Hematopoietic multipotent progenitor cell (in vitro differentiated cells): ENCODE data around the gene SBDS. TPM values are rescaled to one million over a fixed set of nuclear protein-coding genes. Genes with fewer than 3 reads are reported as not detected.
"Not testable (repeated sequence)": the region's sequence is repeated elsewhere in the genome, so short reads cannot be mapped to it uniquely, and the experiment has no call there.

Source experiments
- DNase-seq, 3 donors: peaks; one replicate each; pipeline ENCODE4 v3.0.0-alpha.2; 2011 to 2015; ENCODE audit warnings: low read depth in 2 of 3, low spot score in 2 of 3
- total RNA-seq: library from RNA; depleted of rRNA; stranded (reverse); fragments of >200 nt; gene quantifications from one replicate; pipeline ENCODE4 v1.2.3, GENCODE V29; 2012

SBDS gene
- total RNA-seq, 1 donor, result 23.4 TPM

DNA sequence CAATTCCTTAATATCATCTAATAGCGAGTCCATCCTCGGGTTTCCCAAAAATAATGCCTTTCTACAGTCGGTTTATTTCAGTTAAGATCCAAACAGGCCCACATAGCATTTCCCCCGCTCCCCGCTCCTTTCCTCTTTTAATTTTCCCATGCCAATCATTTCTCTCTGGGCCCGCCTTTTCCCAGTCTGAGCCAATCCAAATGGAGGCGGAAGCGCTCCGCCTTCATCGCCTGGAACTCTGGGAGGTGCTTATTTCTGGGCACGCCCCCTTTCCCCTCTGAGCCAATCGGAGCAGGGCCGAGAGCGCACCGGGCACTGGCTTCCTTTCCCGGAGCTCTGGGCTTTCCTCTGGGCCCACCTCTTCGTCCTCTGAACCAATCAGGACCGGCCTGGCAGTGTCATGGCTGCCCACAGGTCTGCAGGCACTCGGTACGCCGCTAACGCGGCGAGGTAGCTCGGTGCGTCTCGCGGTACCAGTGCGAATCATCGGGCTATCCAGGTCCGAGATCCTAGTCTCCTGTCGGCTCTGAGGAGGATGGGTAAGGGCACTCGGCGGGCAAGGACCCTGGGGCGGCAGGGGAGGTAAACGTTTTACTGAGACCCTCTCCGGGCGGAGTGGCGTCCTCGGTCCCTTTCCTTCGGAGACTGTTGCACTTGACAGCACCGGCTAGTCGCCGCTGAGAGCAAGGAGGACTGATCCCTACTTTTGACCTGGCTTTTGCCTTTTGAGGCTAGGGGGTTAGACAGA lies 1.2 kb upstream of the SBDS start, which contains the start of gene TYW1:
Gene TYW1 (plus strand): TSS at position 390 of the 748 bp plus-strand sequence. CDS start 146 bp downstream, at position 536.
- DNase-seq, result peak; percentile 88 to 99 (median 98)

DNA sequence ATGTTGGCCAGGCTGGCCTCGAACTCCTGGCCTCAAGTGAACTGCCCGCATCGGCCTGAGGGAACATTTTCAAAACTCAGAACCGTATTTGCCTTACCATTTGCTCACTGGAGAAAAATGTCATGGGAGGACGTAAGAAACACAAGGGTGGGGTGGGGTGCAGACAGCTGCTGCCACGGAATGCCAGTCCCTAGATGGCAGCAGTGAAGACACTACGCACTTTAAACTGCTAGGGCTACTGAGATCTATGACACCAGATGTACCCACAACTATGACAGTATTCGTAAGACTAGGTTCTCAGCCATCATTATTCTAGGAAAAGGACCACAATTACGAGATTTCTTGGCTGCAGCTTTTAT lies 716 bp downstream of the SBDS start:
- peak; percentile 18 to 78 (median 57) for DNase-seq

DNA sequence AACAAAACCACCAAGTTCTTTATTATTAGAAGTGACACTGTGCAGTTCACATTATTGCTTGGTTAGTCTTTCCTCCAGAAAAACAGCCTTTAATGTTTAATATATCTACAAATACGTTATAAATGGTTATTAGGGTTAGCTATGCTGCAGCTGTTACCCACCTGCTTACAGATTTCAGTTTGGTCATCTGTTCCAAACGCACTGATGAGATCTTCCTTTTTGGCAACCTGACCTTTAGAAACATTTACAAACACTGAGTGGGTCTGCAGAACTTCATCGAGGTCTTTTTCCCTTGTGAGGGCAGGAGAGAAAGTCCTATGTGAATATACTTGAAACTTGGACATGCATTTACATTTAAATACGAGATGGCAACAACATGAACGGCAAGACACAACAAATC lies 1.3 kb downstream of the SBDS start:
- DNase-seq, result not testable (repeated sequence)

DNA sequence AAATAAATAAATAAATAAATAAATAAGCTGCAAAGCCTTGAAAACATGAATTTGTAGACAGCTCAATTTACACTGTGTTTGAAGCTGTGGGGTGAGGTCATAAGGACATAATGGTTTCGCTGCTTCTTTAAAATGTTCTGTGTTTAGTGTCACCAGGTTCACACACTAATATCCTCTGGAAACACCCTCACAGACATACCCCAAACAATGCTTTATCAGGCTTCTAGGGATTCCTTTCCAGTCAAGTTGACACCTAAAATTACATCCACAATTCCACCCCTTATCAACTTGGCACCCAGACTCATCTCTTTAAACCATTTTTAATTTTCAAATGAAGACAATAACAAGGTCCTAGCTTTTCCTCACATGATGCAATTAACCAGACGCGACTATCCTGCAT lies 5.8 kb downstream of the SBDS start:
- not testable (repeated sequence) for DNase-seq

DNA sequence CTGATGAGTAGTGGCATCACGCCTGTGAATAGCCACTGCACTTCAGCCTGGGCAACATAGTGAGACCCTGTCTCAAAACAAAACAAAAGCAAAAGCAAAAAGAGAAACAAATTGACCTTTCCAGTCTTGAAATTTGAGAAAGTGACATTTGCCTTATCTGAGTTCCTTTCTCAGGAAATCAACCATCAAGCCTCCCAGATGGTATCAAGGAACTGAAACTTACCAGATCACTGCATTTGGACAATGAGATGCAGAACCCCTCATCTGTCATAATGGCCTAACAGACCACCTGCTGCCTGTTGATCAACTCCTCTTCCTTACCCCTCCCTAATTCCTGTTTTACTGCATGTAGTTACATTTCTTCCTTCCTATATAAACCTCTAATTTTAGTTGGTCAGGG lies 15.1 kb downstream of the SBDS start:
- DNase-seq, result not testable (repeated sequence)

DNA sequence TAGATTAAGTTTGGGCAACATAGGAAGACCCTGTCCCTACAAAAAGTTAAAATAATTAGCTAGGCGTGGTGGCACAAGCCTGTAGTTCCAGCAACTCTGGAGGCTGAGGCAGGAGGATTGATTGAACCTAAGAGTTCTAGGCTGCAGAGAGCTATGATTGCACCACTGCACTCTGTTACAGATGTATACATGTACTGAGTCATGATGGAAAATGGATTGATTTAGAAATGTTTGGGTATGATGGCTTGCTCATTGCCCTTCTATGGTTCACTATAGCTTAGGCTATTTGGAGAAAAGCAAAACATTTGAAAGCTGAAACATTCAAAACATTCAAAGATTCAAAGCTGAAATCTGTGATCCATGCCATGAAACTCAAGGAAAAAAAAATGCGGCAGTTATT lies 16.4 kb downstream of the SBDS start:
- DNase-seq, result not testable (repeated sequence)

DNA sequence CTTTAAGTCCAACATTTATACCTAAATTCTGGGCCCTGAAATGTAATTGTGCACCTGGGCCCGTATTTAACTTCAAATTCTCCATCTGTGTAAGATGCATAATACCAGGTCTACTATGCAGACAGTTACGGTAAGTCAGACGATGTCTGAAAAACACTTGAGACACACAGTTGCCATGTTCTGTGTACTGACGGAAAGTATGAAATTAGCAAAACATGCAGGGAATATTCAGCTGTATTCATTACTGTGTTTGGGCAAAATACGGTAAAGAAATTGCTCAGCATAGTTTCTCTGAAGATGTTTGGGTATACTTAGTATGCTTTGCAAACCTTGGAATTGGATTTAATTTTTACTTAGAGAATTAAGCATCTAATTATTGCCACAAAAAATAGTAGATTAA lies 17.1 kb downstream of the SBDS start:
- not testable (repeated sequence) for DNase-seq

DNA sequence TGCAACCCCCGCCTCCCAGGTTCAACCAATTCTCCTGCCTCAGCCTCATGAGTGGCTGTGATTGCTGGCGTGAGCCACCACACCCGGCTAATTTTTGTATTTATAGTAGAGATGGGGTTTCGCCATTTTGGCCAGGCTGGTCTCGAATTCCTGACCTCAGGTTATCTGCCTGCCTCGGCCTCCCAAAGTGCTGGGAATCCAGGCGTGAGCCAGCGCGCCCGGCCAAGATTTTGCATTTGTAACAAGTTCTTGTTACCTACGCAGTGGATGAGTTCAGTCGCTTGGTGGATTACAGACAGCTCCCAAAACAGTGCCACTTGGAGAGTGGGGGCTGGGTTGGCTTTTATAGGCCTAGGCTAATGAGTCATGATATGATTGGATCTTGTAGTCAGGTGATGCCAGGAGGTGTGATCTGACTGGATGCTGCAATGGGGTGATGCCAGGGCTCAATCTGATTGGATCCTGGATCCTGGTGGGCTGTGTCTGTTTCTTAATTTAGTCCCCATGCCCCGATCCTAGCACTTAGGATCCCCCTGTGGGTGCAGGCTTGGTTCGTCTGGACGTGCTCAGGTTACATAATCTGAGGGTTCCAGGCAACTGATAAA lies 20.3 kb downstream of the SBDS start:
- peak in 1 of 3 donors; percentile 9 for DNase-seq

DNA sequence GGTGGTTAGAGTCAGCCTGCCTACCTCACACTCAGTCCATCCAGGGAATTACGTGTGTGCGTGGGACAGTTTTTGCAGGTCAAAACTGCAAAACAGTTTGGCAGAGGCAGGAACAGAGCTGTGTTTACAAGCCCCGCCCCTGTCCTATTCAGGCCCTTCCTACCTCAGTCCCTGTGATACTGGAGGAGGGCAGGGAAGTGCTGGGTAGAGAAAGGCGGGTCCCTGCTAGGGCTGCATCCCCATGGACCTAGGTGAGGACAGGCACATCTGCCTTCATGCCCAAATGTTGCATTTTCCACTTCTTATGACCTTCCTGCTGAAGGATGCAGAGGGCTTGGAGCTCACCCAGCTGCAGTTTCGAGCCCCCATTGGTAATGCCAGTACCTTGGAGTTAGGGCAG lies 25.1 kb downstream of the SBDS start:
- DNase-seq, result no peak

DNA sequence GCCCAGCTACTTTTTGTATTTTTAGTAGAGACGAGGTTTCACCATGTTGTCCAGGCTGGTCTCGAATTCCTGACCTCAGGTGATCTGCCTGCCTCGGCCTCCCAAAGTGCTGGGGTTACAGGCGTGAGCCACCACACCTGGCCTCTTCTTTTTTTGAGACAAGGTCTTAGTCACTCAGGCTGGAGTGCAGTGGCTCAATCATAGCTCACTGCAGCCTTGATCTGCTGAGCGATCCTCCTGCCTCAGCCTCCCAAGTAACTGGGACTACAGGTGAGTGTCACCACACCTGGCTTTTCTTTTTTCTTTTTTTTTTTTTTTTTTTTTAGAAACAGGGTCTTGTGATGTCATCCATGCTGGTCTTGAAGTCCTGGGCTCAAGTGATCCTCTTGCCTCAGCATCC lies 26.4 kb downstream of the SBDS start:
- not testable (repeated sequence) for DNase-seq

DNA sequence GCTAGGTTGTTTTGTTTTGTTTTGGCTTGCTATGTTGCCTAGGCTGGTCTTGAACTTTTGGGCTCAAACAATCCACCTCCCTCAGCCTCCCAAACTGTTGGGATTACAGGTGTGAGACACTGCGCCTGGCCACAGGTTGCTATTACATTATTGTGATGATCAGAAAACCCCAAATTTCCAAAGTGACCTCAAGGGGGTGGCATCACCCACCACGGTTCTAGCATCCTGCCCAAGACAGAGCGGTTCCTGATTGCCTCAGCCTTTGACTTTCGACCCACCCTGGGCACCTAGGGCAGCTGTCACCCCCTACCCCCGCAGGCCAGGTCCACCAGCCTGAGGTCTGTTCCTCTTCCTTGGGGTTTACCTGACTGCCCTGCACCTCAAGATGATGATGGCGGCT lies 28.4 kb downstream of the SBDS start:
- DNase-seq, result no peak

DNA sequence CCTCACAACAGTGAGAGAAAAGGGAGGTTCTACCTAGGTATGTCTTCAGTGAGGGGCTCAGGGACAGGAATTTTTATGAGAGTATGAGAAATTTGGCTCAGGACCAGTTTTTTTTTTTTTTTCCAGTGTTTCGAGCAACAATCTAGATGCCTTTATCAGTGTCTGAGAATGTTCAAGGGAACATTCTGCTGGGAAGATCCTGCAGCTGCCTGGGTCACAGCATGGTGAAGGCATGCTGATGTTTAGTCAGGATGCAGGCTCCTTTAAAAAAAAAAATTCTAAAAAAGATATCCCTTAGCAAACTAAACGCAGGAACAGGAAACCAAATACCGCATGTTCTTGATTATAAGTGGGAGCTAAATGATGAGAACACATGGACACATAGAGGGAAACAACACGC lies 31.0 kb downstream of the SBDS start:
- no peak for DNase-seq

DNA sequence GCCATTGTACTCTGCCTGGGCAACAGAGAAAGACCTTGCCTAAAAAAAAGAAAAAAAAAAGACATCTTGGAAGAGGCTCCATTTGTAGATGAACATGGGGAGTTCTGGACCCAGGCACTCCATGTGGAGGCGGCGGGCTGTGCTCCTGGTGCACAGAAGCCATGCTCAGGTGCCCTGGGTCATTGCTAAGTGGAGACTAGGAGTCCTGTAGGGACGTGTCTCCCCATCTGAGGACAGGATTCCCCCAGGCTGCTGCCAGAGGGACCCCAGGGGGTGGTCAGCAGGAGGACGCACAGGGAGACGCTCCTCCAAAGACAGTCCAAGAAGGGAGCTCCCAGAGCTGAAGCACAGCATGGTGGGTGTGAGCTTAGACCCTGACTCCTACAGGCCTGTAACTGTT lies 34.3 kb downstream of the SBDS start:
- DNase-seq, result no peak

DNA sequence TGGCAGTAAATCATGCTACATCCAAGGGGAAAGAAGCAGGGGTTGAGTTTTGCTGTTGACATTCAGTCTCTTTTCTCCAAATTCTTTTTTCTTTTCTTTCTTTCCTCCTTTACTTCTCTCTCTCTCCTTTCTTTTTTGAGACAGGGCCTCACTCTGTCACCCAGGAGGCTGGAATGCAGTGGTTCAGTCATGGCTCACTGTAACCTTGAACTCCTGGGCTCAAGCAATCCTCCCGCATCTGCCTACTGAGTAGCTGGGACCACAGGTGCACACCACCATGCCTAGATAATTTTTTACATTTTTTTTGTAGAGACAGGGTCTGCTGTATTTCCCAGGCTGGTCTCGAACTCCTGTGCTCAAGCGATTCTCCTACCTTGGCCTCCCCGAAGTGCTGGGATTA lies 35.2 kb downstream of the SBDS start:
- no peak for DNase-seq

DNA sequence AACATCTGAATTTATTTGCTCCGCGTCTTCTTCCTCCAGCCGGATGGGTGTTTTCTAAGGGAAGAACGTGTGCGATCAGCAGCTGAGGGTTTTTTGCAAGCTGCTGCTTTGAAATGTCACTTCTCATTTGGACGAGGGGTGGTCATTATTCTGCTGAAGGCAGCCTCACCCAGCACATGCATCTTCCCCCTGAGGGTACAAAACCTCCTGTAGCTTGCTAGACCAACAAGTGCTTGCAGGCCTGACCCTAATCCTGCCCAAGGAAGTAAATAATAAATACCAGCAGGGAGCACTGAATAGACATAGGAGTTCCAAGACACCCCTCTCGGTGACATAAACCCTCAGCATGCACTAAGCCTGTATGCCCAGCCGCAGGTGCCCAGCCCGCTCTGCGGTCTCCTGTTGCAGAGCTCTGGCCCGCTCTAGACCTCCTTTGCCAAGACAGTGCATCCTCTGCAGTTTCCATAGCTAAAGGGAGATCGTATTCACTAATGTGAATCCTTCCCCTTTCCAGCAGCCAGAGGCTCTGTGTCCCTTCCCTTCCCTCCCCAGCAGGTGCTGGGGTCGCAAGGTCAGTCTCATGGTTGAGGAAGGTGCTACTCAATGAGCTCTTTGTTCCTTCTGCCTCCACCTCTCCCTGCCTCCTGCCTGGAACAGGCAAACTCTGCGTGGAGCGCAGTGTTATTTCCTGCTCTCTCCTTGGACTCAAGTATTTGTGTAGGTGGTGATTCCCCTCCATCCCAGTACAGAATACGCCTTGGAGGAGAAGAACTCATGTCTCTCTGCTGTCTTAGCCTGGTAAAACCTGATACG lies 36.6 kb downstream of the SBDS start:
- no peak for DNase-seq

DNA sequence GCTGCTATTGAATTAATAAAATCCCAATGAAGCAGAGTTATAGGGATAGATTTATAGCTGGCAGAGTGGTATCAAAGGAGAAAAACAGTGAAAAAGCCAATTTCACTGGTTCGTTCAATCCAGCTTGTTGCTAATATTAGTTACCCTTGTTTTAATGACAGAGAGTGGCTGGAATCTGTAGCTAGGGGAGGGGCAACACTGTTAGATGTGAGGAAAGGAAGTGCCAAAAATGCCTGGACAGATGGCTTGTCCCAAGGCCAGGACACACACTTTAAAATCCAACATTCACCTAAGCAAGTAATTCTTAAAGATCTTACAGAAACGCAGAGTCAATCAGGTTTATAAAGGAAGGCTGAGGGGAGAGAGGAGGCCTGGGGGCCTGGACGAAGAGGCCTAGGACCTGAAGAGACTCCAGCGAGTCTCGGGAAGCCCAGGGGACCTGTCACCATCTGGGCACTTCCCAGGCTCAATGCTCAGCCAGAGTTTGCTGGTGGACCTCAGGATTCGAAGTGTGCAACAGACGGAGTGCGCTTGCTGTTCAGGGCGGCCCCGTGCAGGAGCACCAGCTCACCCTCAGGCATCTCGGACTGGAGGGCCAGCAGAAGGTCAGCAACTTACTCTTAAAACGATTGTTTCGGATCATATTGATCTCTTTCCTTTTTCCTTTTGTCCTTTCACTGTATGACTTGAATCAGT lies 37.6 kb downstream of the SBDS start:
- no peak for DNase-seq

DNA sequence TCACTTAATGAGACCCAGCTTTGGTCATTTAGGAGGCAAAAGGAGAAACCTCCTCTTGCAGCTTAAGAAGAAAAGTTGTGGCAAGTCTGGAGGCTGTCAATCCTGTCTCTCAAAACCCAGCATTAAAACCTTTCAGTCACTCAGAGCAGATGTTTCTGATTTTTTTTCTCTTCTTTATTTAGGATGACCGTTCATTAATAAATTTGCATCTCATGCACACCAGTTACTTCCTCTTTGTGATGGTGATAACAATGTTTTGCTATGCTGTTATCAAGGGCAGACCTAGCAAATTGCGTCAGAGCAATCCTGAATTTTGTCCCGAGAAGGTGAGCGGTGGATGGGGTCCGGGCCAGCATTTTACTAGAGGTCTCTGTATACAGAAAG lies 42.4 kb downstream of the SBDS start:
- no peak for DNase-seq

DNA sequence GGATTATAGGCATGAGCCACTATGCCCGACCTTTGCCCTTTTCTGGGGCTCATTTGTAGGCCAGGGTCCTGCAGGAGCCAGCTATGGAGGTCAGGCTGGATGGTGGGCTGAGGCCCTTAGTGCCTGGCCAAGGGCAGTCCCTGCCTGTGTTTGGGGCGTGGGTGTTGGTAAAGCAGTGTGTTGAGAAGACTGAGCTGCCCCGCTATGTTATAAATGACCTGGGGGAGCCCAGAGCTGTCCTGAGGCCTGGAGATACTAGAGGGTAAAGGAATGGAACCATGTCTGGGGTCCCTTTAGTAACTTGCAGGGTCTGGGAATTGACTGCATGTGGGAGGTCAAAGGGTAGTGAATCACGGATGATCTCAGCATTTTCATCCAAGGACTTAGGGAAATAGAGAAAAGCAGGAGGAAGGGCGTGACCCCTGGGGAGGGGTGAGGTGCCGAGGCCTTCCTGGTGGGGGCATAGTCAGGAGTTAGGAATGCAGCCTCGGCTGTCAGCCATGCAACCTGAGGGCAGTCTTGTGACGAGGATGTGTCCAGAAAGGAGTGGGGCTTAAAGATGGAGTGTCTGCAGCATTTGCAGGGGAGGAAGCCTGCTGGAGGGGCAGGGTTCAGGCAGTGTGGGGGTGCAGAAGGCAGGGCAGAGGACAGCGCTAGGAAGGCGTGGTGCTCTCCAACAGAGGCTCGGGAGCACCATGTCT lies 42.9 kb downstream of the SBDS start:
- DNase-seq, result no peak

DNA sequence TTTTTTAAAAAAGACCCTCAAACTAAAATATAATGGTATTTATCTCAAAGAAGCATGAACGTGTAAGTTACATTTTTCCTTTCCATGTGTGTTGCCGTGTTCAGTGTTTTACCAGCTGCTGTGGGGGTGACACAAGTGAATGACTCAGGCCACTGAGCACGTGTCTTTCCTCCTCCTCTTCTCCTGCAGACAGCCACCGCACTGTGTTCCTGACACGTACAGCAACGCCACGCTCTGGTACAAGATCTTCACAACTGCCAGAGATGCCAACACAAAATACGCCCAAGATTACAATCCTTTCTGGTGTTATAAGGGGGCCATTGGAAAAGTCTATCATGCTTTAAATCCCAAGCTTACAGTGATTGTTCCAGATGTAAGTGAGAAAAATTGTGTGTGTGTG lies 44.6 kb downstream of the SBDS start:
- no peak for DNase-seq

DNA sequence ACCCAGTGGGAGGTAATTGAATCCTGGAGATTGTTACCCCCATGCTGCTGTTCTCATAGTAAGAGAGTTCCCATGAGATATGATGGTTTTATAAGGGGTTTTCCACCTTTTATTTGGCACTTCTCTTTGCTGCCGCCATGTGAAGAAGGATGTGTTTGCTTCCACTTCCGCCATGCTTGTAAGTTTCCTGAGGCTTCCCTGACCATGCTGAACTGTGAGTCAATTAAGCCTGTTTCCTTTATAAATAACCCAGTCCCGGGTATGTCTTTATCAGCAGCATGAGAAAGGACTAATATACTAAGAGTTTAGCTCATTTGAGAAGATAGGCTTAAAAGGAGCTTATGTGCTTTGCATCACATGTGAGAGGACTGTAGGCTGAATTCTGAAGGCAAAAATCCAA lies 45.1 kb downstream of the SBDS start:
- no peak for DNase-seq
